Esophagus muscularis mucosa (tissue), 3 donors: ENCODE data around the gene STK32B.

Experiments
- CTCF ChIP-seq, 3 experiments: fragments of 200-600 bp in 2 of 3; fragments of 450-650 bp in 1 of 3; sonication (generic) in 2 of 3; IDR thresholded peaks; one replicate each; pipeline ENCODE4 v1.5.1; 2017 to 2019; ENCODE audit warnings: antibody characterized with exemption in 3 of 3, mild to moderate bottlenecking in 2 of 3, moderate library complexity in 1 of 3
- POLR2A ChIP-seq: fragments of 450-650 bp; IDR thresholded peaks from one replicate; pipeline ENCODE4 v1.6.1; 2017; ENCODE audit warnings: antibody characterized with exemption, moderate library complexity, mild to moderate bottlenecking, low read depth
- POLR2AphosphoS5 ChIP-seq, 2 donors: sonication (generic); formaldehyde crosslinking; IDR thresholded peaks; one replicate each; pipeline ENCODE4 v1.6.1; 2017; ENCODE audit warnings: antibody characterized with exemption in 2 of 2

DNA sequence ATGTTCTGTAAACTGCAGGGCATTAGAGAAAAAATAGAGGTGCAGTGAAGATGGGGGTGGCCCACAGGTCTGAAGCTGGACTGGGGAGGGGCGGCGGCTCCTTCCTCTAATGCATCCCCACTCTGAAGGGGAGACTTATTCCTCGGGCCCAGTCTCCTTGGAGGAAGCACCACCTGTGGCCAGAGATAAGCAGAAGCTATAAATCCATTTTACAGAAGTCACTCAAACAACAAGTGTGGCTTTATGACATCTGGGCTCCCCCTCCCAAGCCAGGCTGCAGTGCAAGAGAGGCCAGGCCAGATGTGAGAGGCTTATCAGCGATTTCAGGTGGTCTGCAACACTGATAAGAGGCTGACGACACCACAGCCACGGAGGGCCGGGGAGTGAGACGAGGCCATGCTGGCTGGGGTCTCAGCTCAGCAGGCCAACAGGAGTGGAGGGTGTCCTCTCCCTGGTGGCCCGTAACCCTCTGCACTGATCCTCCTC lies 47.9 kb upstream of the STK32B start:
- TF ChIP-seq CTCF (IDR thresholded peaks at IDR 0.05) (no peak), POLR2A (no peak), POLR2AphosphoS5 (IDR thresholded peaks at IDR 0.05) (no peak)
